ENCODE measurements around the gene SIRPA.

The SIRPA gene

DNA sequence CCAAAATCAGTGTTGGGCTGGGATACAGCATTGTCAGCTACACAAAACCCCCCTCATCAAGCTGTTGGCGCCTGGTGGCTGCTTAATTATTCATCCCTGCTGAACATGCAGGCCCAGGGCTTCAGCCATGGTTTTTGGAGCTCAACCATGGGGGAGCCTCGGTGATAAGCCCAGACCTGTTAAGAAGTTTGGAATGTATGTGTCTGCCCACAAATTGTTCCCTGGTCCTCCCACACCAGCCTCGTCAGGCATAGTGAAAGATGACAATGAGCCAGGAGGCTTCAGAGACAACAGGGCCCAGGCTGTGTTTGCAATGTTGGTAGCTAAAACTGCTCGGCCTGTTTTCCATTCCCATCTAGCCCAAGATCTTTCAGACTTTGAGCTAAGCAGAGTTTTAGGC is 34.8 kb upstream of the SIRPA start:
- TF ChIP-seq, protein P1, sequence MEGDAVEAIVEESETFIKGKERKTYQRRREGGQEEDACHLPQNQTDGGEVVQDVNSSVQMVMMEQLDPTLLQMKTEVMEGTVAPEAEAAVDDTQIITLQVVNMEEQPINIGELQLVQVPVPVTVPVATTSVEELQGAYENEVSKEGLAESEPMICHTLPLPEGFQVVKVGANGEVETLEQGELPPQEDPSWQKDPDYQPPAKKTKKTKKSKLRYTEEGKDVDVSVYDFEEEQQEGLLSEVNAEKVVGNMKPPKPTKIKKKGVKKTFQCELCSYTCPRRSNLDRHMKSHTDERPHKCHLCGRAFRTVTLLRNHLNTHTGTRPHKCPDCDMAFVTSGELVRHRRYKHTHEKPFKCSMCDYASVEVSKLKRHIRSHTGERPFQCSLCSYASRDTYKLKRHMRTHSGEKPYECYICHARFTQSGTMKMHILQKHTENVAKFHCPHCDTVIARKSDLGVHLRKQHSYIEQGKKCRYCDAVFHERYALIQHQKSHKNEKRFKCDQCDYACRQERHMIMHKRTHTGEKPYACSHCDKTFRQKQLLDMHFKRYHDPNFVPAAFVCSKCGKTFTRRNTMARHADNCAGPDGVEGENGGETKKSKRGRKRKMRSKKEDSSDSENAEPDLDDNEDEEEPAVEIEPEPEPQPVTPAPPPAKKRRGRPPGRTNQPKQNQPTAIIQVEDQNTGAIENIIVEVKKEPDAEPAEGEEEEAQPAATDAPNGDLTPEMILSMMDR (IDR thresholded peaks at IDR 0.05; ENCODE audit: borderline replicate concordance, insufficient read depth, low read depth, low read length), result no peak
- no peak overlapping the region for H3K4me3 ChIP-seq (ENCODE audit: low read depth, low read length)

DNA sequence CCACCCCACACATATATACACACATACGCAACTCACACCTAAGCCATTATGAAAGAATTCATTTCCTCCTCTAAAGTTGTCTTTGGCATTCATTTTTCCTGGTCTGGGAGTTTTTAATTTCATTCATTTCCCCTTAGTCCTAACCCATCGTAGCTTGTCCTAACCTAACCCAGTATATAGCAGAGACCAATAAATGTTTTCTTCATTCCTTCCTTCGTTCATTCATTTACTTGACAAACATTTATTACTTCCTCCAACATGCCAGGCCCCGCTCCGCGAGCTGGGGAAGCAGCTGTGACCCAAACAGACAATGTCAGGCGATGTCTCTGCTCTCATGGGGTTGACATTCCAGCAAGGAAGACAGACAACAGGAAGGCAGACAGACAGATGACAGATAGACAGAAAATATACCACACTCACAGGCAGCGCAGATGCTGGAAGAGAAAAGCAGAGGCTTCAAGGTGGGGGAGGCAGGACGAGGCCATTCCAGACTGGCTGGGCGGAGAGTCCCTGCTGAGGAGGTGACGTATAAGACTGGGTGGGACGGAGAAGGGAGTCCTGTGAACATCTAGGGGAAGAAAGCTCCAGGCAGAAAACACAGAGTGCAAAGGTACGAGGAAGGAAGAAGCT is 33.7 kb upstream of the SIRPA start:
- TF ChIP-seq, protein P1 (IDR thresholded peaks at IDR 0.05; ENCODE audit: borderline replicate concordance, insufficient read depth, low read depth, low read length), result no peak
- H3K4me3 ChIP-seq (ENCODE audit: low read depth, low read length), result no peak overlapping the region

DNA sequence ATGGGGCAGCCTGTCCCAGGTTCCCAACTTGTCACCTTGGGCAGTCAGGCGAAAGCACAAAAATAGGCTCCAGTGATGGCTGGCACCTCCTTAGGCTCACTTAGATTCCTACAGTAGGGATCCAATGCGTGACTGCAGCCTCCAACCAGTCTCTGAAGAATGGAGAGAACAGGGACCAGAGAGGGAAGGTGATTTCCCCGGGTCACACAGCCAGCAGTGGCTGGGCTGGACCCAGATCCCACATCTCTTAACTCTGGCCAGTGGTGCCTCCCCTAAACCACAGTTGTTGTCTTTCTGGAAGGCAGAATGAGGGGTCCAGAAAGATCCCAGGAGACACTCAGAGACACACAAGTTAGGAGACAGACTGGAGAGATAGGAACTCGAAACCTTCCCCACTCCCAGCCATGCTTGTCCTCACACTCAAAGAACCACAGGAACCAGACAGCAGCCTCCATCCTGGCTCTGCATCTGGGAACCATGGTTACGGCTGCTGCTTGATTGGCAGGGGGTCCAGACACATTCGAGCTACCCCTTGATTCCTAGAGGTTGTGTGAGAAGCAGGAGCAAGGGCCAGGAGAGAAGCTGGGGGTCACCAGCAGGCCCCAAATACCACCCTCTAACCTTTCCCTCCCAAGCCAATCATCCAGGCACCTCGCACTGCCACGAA is 33.1 kb upstream of the SIRPA start:
- H3K4me3 ChIP-seq (ENCODE audit: low read depth, low read length), result no peak overlapping the region
- TF ChIP-seq, protein P1 (IDR thresholded peaks at IDR 0.05; ENCODE audit: borderline replicate concordance, insufficient read depth, low read depth, low read length), result no peak

DNA sequence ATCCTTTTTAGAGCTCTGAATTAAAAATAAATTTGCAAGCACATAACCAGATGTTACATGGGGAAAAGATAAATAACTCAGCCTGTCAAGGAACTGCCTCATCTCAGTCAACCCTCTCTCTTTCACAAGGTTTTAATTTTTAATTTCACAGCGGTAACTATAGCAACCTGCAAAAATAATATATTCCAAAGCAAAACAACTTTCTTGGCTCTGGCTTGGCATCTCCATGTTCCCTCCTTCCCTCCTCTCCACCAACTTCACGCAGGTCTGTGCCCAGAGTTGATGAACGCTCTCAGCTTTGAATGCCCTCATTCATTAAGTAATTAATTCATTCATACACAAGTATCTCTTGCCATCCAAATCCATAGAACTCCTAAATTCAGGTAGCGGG is 32.5 kb upstream of the SIRPA start:
- TF ChIP-seq, protein P1 (IDR thresholded peaks at IDR 0.05; ENCODE audit: borderline replicate concordance, insufficient read depth, low read depth, low read length), result no peak
- no peak overlapping the region for H3K4me3 ChIP-seq (ENCODE audit: low read depth, low read length)

DNA sequence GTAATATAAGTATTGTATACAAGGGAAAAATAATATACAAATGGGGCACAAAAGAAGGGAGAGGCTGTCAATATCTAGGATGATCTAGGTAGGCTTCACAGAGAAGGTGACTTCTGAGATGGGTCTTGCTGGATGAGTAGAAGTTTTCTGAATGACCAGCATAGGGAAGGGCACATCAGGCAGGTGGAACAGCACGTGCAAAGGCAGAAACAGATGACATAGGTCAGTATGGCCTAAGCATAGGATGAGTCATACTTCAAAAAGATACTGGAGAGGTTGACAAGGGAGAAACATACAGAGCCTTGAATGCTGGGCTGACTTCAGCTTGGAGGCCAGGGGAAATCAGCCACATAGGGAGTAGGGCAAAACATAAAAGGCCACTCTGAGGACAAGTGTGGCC is 31.9 kb upstream of the SIRPA start:
- TF ChIP-seq, protein P1 (IDR thresholded peaks at IDR 0.05; ENCODE audit: borderline replicate concordance, insufficient read depth, low read depth, low read length), result no peak
- no peak overlapping the region for H3K4me3 ChIP-seq (ENCODE audit: low read depth, low read length)

DNA sequence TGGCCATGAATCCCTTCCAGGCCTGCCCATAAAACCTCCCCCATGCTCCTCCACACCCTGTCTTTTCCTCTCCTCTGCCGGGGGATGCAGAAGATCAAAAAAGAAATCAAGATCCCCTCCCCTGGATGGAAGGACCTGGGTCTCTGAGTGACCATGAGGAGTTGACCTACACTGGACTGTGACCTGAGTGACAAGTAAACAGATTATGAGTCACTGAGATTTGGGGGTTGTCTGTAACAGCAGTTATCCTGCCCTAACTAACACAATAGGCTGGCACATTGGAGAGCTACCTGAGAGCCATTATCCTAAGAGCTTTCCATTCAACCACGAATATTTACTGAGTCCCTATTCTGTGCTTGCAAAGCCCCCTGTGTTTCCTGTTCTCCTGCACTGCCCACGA is 28.4 kb upstream of the SIRPA start:
- TF ChIP-seq, protein P1 (IDR thresholded peaks at IDR 0.05; ENCODE audit: borderline replicate concordance, insufficient read depth, low read depth, low read length), result no peak
- no peak overlapping the region for H3K4me3 ChIP-seq (ENCODE audit: low read depth, low read length)

Data from GM12875 (cell line).